WTC11 (cell line): Measurements from ENCODE around the gene POMC. TPM values are rescaled to one million over a fixed set of nuclear protein-coding genes. Genes with fewer than 3 reads are reported as not detected.
"Not testable (repeated sequence)": the region's sequence is repeated elsewhere in the genome, so short reads cannot be mapped to it uniquely, and the experiment has no call there.

Experiments
- ATAC-seq: fragments of 200-7000 bp; cut with Tn5 transposase; 2 replicates; pipeline ENCODE4 v1.10.0; 2021; ENCODE audit warnings: mild to moderate bottlenecking, moderate library complexity
- CTCF ChIA-PET: fragments of 300-600 bp; sonication (Branson Sonifier 250); formaldehyde crosslinking; loops from one replicate; lab custom pipeline; 2021; ENCODE audit warnings: antibody characterized with exemption; lab: Charles Lee
- POLR2A ChIA-PET: fragments of 350-600 bp; sonication (Branson Sonifier 250); formaldehyde crosslinking; loops from one replicate; lab custom pipeline; 2021; ENCODE audit warnings: antibody characterized with exemption; lab: Charles Lee
- DNase-seq: peaks from one replicate; pipeline ENCODE4 v3.0.0; 2021; ENCODE audit warnings: low spot score
- H3K27ac Mint-ChIP-seq: 2 replicates; pipeline ENCODE4 v1.8.0; 2021; ENCODE audit warnings: mixed read lengths
- H3K27me3 Mint-ChIP-seq: 2 replicates; pipeline ENCODE4 v1.8.0; 2021; ENCODE audit warnings: low read depth, mild to moderate bottlenecking, moderate library complexity, mixed read lengths
- H3K36me3 Mint-ChIP-seq: 2 replicates; pipeline ENCODE4 v1.8.0; 2021; ENCODE audit warnings: mixed read lengths
- H3K4me1 Mint-ChIP-seq: 2 replicates; pipeline ENCODE4 v1.8.0; 2022; ENCODE audit warnings: mixed read lengths
- H3K4me3 Mint-ChIP-seq: 2 replicates; pipeline ENCODE4 v1.8.0; 2021; ENCODE audit warnings: mild to moderate bottlenecking, moderate library complexity, mixed read lengths
- H3K9me3 Mint-ChIP-seq: 2 replicates; pipeline ENCODE4 v1.8.0; 2021; ENCODE audit warnings: mixed read lengths
- ATF1 ChIP-seq: sonication (generic); formaldehyde crosslinking; IDR thresholded peaks from 2 replicates; pipeline ENCODE4 v1.8.1; 2023; ENCODE audit warnings: mild to moderate bottlenecking, moderate library complexity, missing genetic modification reagents
- ATF2 ChIP-seq: sonication (generic); formaldehyde crosslinking; IDR thresholded peaks from 2 replicates; pipeline ENCODE4 v1.8.1; 2022; ENCODE audit warnings: low read depth, missing genetic modification reagents, borderline replicate concordance
- FOXP1 ChIP-seq: sonication (generic); formaldehyde crosslinking; IDR thresholded peaks from 2 replicates; pipeline ENCODE4 v1.8.0; 2022; ENCODE audit warnings: missing genetic modification reagents, mild to moderate bottlenecking, moderate library complexity, borderline replicate concordance
- GTF2I ChIP-seq: fragments of 250-450 bp; sonication (Bioruptor Pico); conservative IDR thresholded peaks from 2 replicates; pipeline ENCODE4 v1.4.0; 2021; ENCODE audit warnings: mild to moderate bottlenecking
- HMGA2 ChIP-seq: fragments of 250-450 bp; sonication (Bioruptor Pico); IDR thresholded peaks from 2 replicates; pipeline ENCODE4 v1.4.0; 2021; ENCODE audit warnings: mild to moderate bottlenecking, moderate library complexity
- JAZF1 ChIP-seq: fragments of 250-450 bp; sonication (Bioruptor Pico); IDR thresholded peaks from 2 replicates; pipeline ENCODE4 v1.9.0; 2021; ENCODE audit warnings: moderate library complexity, mild to moderate bottlenecking, inconsistent platforms
- KAT7 ChIP-seq: sonication (generic); formaldehyde crosslinking; IDR thresholded peaks from 2 replicates; pipeline ENCODE4 v1.8.1; 2023; ENCODE audit warnings: missing genetic modification reagents, mild to moderate bottlenecking, borderline replicate concordance
- MYBL2 ChIP-seq: sonication (generic); formaldehyde crosslinking; IDR thresholded peaks from 2 replicates; pipeline ENCODE4 v1.8.1; 2023; ENCODE audit warnings: mild to moderate bottlenecking, moderate library complexity, missing genetic modification reagents
- NR3C1 ChIP-seq: sonication (generic); formaldehyde crosslinking; conservative IDR thresholded peaks from 2 replicates; pipeline ENCODE4 v1.8.1; 2023; ENCODE audit warnings: low read depth, mild to moderate bottlenecking, missing genetic modification reagents
- RELA ChIP-seq: sonication (generic); formaldehyde crosslinking; IDR thresholded peaks from 2 replicates; pipeline ENCODE4 v1.8.1; 2022; ENCODE audit warnings: missing genetic modification reagents, mild to moderate bottlenecking, borderline replicate concordance
- SMAD3 ChIP-seq: sonication (generic); formaldehyde crosslinking; IDR thresholded peaks from 2 replicates; pipeline ENCODE4 v1.8.0; 2022; ENCODE audit warnings: missing genetic modification reagents, mild to moderate bottlenecking, borderline replicate concordance
- SP1 ChIP-seq: sonication (generic); formaldehyde crosslinking; conservative IDR thresholded peaks from 2 replicates; pipeline ENCODE4 v1.8.1; 2022; ENCODE audit warnings: missing genetic modification reagents
- TP53 ChIP-seq: sonication (generic); formaldehyde crosslinking; IDR thresholded peaks from 2 replicates; pipeline ENCODE4 v1.8.1; 2023; ENCODE audit warnings: mild to moderate bottlenecking, missing genetic modification reagents
- ZNF138 ChIP-seq: sonication (generic); formaldehyde crosslinking; conservative IDR thresholded peaks from 2 replicates; pipeline ENCODE4 v1.8.1; 2022; ENCODE audit warnings: mild to moderate bottlenecking, moderate library complexity, missing genetic modification reagents
- ZNF263 ChIP-seq: sonication (generic); formaldehyde crosslinking; IDR thresholded peaks from 2 replicates; pipeline ENCODE4 v1.8.1; 2022; ENCODE audit warnings: low read depth, mild to moderate bottlenecking, moderate library complexity, missing genetic modification reagents
- ZNF416 ChIP-seq: fragments of 250-450 bp; sonication (Bioruptor Pico); IDR thresholded peaks from 2 replicates; pipeline ENCODE4 v1.9.0; 2021; ENCODE audit warnings: mild to moderate bottlenecking, inconsistent platforms
- ZSCAN18 ChIP-seq: fragments of 250-450 bp; sonication (Bioruptor Pico); IDR thresholded peaks from 2 replicates; pipeline ENCODE4 v2.1.2; 2022; ENCODE audit warnings: mild to moderate bottlenecking, moderate library complexity
- total RNA-seq: library from RNA; stranded (reverse); gene quantifications from 3 replicates; pipeline ENCODE4 v1.2.3, GENCODE V29; 2021
- TF ChIP-seq, protein P1 (sequence below): sonication (generic); formaldehyde crosslinking; IDR thresholded peaks from 2 replicates; pipeline ENCODE4 v1.8.1; 2023; ENCODE audit warnings: mild to moderate bottlenecking, moderate library complexity, missing genetic modification reagents
- TF ChIP-seq, protein P2 (sequence below): sonication (generic); formaldehyde crosslinking; IDR thresholded peaks from 2 replicates; pipeline ENCODE4 v1.8.0; 2022; ENCODE audit warnings: mild to moderate bottlenecking, missing genetic modification reagents
- TF ChIP-seq, protein P3 (sequence below): fragments of 250-450 bp; sonication (Bioruptor Pico); IDR thresholded peaks from 2 replicates; pipeline ENCODE4 v1.8.0; 2021; ENCODE audit warnings: mild to moderate bottlenecking
- TF ChIP-seq, protein P4 (sequence below): sonication (generic); formaldehyde crosslinking; IDR thresholded peaks from 2 replicates; pipeline ENCODE4 v1.8.0; 2023; ENCODE audit warnings: mild to moderate bottlenecking, missing genetic modification reagents

Gene POMC
- total RNA-seq, 1 experiment from 2014 or later = 3.2 TPM

GRCh38 chr2:25155401-25155800 lies 13.0 kb downstream of the POMC start (continued):
- TF ChIP-seq, protein P1, sequence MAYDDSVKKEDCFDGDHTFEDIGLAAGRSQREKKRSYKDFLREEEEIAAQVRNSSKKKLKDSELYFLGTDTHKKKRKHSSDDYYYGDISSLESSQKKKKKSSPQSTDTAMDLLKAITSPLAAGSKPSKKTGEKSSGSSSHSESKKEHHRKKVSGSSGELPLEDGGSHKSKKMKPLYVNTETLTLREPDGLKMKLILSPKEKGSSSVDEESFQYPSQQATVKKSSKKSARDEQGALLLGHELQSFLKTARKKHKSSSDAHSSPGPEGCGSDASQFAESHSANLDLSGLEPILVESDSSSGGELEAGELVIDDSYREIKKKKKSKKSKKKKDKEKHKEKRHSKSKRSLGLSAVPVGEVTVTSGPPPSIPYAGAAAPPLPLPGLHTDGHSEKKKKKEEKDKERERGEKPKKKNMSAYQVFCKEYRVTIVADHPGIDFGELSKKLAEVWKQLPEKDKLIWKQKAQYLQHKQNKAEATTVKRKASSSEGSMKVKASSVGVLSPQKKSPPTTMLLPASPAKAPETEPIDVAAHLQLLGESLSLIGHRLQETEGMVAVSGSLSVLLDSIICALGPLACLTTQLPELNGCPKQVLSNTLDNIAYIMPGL = no peak
- TF ChIP-seq GTF2I (CRISPR knock-in tag) (no peak), JAZF1 (CRISPR knock-in tag) (no peak), ZSCAN18 (CRISPR knock-in tag) (no peak), HMGA2 (no peak), ATF2 (CRISPR knock-in tag) (no peak), ZNF138 (CRISPR knock-in tag) (no peak), FOXP1 (CRISPR knock-in tag) (no peak), RELA (CRISPR knock-in tag) (no peak)
- TF ChIP-seq, protein P2, sequence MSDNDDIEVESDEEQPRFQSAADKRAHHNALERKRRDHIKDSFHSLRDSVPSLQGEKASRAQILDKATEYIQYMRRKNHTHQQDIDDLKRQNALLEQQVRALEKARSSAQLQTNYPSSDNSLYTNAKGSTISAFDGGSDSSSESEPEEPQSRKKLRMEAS = no peak

DNA sequence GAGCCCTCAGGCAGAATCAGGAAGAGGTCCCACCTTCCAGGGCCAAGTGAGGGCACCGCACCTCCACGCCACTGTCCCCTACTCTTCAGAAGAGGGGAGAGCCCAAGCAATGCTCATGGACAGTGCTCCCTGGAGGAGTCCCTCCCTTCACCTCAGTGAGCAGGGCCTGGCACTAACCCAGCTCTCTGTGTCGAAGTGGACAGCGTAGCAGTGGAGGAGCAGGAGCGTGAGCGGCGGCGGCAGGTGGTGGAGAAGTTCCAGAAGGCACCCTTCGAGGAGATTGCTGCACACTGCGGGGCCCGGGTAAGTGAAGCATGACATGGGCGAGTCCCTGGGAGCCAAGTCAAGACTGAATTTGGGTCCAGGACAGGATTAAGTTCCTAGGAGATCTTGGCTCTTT lies 16.7 kb downstream of the POMC start:
- TF ChIP-seq ATF1 (CRISPR knock-in tag) (no peak), MYBL2 (CRISPR knock-in tag) (no peak), TP53 (CRISPR knock-in tag) (no peak), ZNF263 (CRISPR knock-in tag) (no peak), HMGA2 (no peak), NR3C1 (CRISPR knock-in tag) (no peak), KAT7 (CRISPR knock-in tag) (no peak), SP1 (CRISPR knock-in tag) (no peak), ZNF416 (no peak), GTF2I (CRISPR knock-in tag) (no peak), SMAD3 (CRISPR knock-in tag) (no peak)
- TF ChIP-seq, protein P3, sequence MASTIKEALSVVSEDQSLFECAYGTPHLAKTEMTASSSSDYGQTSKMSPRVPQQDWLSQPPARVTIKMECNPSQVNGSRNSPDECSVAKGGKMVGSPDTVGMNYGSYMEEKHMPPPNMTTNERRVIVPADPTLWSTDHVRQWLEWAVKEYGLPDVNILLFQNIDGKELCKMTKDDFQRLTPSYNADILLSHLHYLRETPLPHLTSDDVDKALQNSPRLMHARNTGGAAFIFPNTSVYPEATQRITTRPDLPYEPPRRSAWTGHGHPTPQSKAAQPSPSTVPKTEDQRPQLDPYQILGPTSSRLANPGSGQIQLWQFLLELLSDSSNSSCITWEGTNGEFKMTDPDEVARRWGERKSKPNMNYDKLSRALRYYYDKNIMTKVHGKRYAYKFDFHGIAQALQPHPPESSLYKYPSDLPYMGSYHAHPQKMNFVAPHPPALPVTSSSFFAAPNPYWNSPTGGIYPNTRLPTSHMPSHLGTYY = no peak
- TF ChIP-seq, protein P4, sequence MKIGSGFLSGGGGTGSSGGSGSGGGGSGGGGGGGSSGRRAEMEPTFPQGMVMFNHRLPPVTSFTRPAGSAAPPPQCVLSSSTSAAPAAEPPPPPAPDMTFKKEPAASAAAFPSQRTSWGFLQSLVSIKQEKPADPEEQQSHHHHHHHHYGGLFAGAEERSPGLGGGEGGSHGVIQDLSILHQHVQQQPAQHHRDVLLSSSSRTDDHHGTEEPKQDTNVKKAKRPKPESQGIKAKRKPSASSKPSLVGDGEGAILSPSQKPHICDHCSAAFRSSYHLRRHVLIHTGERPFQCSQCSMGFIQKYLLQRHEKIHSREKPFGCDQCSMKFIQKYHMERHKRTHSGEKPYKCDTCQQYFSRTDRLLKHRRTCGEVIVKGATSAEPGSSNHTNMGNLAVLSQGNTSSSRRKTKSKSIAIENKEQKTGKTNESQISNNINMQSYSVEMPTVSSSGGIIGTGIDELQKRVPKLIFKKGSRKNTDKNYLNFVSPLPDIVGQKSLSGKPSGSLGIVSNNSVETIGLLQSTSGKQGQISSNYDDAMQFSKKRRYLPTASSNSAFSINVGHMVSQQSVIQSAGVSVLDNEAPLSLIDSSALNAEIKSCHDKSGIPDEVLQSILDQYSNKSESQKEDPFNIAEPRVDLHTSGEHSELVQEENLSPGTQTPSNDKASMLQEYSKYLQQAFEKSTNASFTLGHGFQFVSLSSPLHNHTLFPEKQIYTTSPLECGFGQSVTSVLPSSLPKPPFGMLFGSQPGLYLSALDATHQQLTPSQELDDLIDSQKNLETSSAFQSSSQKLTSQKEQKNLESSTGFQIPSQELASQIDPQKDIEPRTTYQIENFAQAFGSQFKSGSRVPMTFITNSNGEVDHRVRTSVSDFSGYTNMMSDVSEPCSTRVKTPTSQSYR (CRISPR knock-in tag) = no peak
- TF ChIP-seq, all 79 proteins: peak for 0
- no peak for ATAC-seq
- no peak overlapping the region for H3K4me3 Mint-ChIP-seq
- no peaks in the 10 kb centered on the region for H3K36me3 Mint-ChIP-seq
- no peaks in the 10 kb centered on the region for H3K27me3 Mint-ChIP-seq
- no peak overlapping the region for H3K27ac Mint-ChIP-seq
- CTCF ChIA-PET = interaction anchor here (0.8 kb wide), 1 partner anchor 23 kb away, joined by 4 read pairs; no protein-coding TSS in a partner anchor
- H3K9me3 Mint-ChIP-seq = no peaks in the 10 kb centered on the region
- DNase-seq = no peak
- H3K4me1 Mint-ChIP-seq = no peaks in the 10 kb centered on the region
- POLR2A ChIA-PET = no interaction called here

- POLR2A ChIA-PET, H3K4me1 Mint-ChIP-seq, H3K27me3 Mint-ChIP-seq, H3K27ac Mint-ChIP-seq, H3K9me3 Mint-ChIP-seq, H3K4me3 Mint-ChIP-seq, H3K36me3 Mint-ChIP-seq, ATAC-seq, CTCF ChIA-PET, DNase-seq: not testable (repeated sequence)
Measured at GRCh38 chr2:25150993-25151392, 17.4 kb downstream of the POMC start.
